GM19372 (cell line): ENCODE data around the gene ADAMTS2.

Experiments used
- ATAC-seq: cut with Tn5 transposase; IDR thresholded peaks from one replicate; pipeline ENCODE4 v1.9.1; 2021; ENCODE audit warnings: mild to moderate bottlenecking, low read depth, moderate library complexity; ENCODE audit not compliant: unreplicated experiment

ADAMTS2 gene

GRCh38 chr5:179135441-179136215 lies 209.6 kb downstream of the ADAMTS2 start:
- ATAC-seq, result no peak

- ATAC-seq, result no peak
Observed at GRCh38 chr5:179135006-179135405, 210.3 kb downstream of the ADAMTS2 start.

- no peak for ATAC-seq
Observed at GRCh38 chr5:179134511-179134910, 210.8 kb downstream of the ADAMTS2 start.

GRCh38 chr5:179132586-179133355 lies 212.5 kb downstream of the ADAMTS2 start:
- ATAC-seq, result no peak

- no peak for ATAC-seq
Observed at GRCh38 chr5:179131886-179132585, 213.2 kb downstream of the ADAMTS2 start.

- ATAC-seq, result no peak
Observed at GRCh38 chr5:179131321-179131835, 213.9 kb downstream of the ADAMTS2 start.

- ATAC-seq, result no peak
Observed at GRCh38 chr5:179130101-179130681, 215.1 kb downstream of the ADAMTS2 start.

GRCh38 chr5:179129607-179130071 lies 215.6 kb downstream of the ADAMTS2 start:
- no peak for ATAC-seq

GRCh38 chr5:179128976-179129375 lies 216.3 kb downstream of the ADAMTS2 start:
- ATAC-seq, result no peak

GRCh38 chr5:179128041-179128365 lies 217.3 kb downstream of the ADAMTS2 start:
- ATAC-seq, result no peak

- ATAC-seq, result no peak
Observed at GRCh38 chr5:179127136-179128040, 217.9 kb downstream of the ADAMTS2 start.

GRCh38 chr5:179126506-179126991 lies 218.7 kb downstream of the ADAMTS2 start:
- ATAC-seq, result no peak

GRCh38 chr5:179125789-179126505 lies 219.3 kb downstream of the ADAMTS2 start:
- ATAC-seq, result no peak

- ATAC-seq, result no peak
Observed at GRCh38 chr5:179124853-179125788, 220.1 kb downstream of the ADAMTS2 start.

- ATAC-seq, result no peak
Observed at GRCh38 chr5:179124273-179124852, 220.9 kb downstream of the ADAMTS2 start.

GRCh38 chr5:179123491-179124272 lies 221.6 kb downstream of the ADAMTS2 start:
- ATAC-seq, result no peak

GRCh38 chr5:179123109-179123426 lies 222.2 kb downstream of the ADAMTS2 start:
- no peak for ATAC-seq
